NCI-H524 treated with DMSO at 0.1 percent for 48 hours (cell line): ENCODE results near the gene FOXE3.

ENCODE experiments used
- DNase-seq: peaks from one replicate; lab custom pipeline; 2025; lab: John Stamatoyannopoulos, UW

FOXE3 gene

GRCh38 chr1:47415728-47416318, at the start of gene FOXE3:
Gene FOXE3, plus strand, starts transcription at chr1:47416285. Its CDS starts 31 bp downstream, at chr1:47416316.
- DNase-seq, result no peak

DNA sequence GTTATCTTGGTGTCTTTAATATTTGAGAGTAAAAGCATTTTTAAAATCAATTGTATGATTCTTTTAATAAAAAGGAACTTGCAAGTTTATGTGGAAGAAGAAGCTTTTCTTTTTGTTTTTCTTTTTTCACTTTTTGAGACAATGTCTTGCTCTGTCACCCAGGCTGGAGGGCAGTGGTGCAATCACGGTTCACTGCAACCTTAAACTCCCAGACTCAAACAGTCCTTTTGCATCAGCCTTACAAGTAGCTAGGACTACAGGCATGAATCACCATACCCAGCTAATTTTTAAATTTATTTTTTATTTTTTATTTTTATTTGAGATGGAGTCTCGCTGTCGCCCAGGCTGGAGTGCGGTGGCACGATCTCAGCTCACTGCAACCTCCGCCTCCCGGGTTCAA, 48.4 kb upstream of the FOXE3 start:
- no peak for DNase-seq

DNA sequence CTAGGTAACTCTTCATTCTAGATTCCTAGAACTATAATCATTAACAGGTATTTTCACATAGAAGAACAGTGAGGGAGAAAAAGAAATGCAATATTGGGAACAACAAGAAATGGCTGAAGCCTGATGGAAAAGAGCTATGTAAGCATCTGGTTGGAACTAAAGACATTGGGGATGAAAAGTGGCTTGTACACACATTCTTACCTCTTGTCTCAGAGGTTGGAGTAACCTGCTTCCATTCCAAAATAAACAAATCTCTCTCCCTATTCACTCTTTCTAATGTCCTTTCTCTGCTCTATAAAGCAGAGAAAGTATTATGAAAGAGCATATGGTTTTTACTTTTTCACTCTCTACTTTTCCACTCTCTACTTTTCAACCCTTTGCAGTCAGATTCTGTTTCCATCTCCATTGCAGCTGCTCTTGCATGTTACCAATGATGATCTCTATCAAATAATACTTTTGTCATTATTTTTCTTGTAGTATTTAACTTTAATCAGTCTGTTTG, 45.0 kb upstream of the FOXE3 start:
- DNase-seq, result no peak

DNA sequence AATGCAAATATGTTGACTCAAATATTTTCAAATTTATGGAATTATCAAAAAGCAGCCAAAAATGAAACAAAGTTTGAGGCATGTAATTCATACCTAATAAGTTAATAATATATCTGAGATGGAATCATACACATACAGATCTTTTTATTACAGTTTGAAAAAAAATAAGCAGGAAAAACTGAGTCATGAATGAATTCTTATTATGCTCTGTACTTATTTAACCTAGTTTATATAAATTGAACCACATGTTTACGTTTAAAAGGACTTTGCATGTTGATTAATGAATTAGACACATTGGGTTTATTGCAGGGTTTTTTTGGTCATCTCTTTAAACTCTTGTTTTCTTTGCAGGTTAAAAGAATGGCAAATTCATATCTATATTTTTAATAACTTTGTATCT, 41.6 kb upstream of the FOXE3 start:
- no peak for DNase-seq

DNA sequence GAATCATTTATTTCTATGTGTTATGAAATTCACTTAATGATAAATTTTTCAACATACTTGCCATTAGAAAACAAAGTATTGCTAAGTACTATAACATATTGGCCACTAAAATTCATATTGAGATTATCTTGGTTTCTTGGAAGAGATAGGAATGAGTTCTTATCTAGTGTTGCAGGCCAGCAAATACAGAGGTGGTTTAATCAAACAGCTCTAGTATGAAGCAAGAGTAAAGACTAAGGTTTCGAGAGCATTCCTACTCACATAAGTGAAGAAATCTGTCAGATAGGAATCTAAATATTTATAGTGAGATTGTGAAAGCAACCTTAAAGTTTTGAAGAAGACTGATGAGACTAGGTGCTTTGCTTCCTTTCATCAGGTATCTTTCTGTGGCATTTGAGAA, 37.9 kb upstream of the FOXE3 start:
- no peak for DNase-seq

- no peak for DNase-seq
Observed at GRCh38 chr1:47380699-47381098, 35.4 kb upstream of the FOXE3 start.

DNA sequence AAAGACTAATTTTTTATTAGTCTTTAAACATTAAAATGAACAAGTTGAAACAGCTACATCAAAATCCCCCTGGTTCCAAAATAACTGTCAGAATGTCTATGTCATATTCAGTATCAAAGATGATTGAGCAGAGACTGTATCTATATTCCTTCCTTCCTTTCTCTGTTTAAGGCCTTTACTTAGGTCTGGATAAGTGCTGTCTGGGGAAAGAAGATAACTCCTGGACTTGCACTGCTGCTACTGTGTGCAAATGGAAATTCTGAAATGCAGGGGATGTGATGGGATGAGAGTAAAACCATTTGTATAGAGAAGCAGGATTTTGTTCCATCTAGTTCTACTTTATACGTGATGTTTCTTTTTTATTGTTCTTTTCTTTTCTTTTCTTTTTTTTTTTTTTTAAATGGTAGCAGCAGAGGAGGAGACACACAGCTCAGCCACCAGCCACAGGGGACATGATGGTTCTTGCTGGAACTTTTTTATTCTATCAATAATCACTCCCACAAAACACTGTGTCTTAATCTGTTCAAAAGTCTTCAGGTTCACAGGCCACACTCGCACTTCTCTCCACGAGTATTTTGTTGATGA, 33.6 kb upstream of the FOXE3 start:
- no peak for DNase-seq

DNA sequence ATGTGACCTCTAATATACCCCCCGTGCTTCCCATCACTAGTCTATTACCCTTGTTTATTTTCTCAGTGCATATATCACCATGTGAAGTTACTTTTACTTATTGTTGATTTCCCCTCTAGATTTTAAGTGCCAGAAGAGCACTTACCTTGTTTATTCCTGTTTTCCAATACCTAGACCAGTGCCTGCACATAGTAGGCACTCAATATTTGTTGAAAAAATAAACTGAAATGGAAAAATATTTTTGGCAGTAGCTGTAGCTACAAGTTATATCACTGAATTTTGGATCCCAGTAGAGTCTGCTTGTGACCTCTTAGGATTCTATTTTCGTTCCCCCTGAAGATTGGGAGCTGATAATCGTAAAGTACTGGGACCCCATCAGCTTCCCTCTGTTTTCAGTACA, 32.0 kb upstream of the FOXE3 start:
- no peak for DNase-seq

GRCh38 chr1:47385020-47385419, 31.1 kb upstream of the FOXE3 start:
- no peak for DNase-seq

DNA sequence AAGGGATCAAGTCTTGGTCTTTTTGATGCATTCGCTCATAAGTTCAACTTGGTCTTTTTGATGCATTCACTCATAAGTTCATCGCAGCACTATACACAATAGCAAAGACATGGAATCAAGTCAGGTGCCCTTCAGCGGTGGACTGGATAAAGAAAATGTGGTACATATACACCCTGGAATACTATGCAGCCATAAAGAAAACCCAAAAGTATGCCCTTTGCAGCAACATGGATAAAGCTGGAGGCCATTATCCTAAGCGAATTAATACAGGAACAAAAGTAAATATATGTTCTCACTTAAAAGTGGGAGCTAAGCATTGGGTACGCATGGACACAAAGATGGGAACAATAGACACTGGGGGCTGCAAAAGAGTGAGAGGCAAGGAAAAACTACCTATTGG, 29.8 kb upstream of the FOXE3 start:
- DNase-seq, result no peak

DNA sequence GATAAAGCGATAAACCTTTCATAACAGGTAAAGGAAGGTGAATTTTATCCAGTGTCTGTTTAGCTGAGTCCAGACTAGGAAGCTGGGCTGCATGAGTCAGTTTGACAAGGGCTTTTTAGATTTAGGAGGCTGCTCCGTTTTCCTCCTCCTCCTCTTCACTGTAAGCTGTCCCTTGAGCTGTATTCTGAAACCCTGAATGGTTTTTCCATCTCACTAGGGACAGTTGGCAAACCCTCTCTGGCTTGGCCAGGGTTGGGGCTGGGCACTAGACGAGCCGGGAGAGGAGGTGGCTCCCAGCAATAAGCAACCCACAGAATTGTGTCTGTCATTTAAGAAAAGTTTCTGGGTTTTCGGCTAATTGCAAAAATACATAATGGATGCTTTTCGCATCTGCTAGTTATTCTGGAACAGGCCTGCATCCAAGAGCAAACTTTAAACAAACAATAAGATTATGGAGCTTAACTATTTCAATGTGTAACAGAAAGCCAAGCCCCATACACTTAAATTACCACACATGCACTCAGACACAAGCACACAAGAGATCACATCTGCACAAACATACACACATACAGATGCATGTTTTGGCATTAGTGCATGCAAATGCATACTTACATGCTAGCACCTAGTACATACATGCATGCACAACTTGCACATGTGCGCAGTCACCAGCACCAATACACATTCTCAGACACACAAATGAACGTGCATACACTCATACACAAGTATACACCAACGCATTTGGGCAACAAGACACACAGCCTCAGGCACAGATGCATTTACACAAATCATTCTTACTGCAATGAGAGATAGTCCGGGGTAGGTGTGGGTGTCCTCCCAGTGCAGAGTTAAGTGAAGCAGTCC, 27.8 kb upstream of the FOXE3 start:
- DNase-seq, result no peak

DNA sequence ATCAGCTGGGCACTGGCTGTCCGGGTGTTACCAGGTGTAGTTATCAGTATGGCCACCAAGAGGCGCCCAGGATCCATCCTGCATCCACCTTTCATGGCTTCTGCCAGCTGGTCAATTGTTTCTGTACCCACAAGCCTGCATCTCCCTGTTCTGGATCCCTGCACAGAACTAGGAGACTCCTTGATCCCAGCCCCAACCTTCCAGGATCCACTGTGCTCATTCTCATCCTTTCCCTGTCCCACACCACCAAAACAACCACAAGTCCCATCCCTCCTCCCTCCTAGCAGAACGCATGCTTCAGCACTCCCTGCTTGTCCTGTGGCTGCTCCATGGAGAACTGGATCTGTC, 27.2 kb upstream of the FOXE3 start:
- DNase-seq, result no peak

GRCh38 chr1:47389731-47390130, 26.4 kb upstream of the FOXE3 start:
- DNase-seq, result no peak

DNA sequence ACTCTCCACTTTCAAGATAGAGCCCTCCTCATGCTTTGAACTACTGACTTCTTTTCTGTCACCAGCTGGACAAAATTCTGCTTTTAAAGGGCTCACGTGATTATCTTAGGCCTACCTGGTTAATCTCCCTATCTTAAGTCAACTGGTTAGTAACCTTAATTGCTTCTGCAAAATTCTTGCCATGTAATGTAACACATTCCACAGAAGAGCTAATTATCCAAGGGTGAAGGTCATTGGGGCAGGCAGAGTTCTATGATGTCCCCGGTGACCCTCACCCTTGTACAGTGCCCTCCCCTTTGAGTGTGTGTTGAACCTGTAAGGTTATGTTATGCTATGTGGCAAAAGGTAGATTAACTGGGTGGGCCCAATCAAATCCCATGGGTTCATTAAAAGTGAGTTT, 25.2 kb upstream of the FOXE3 start:
- no peak for DNase-seq

DNA sequence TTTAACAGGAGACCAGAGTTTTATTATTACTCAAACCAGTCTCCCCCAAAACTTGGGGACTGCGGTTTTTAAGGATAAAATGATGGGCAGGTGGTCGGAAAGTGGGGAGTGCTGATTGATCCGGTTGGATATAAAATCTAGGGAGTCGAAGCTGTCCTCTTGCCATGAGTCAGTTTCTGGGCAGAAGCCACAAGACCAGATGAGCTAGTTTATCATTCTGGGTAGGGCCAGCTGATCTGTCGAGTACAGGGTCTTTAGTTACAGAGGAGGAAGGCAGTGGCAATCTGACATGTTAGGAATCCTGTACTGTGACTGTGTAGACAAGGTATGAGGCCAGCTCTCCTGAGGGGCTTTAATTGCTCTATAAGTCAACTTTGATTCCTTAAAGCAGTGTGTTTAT, 22.9 kb upstream of the FOXE3 start:
- no peak for DNase-seq

- DNase-seq, result no peak
Observed at GRCh38 chr1:47395433-47395832, 20.7 kb upstream of the FOXE3 start.

- no peak for DNase-seq
Observed at GRCh38 chr1:47396671-47397196, 19.4 kb upstream of the FOXE3 start.

DNA sequence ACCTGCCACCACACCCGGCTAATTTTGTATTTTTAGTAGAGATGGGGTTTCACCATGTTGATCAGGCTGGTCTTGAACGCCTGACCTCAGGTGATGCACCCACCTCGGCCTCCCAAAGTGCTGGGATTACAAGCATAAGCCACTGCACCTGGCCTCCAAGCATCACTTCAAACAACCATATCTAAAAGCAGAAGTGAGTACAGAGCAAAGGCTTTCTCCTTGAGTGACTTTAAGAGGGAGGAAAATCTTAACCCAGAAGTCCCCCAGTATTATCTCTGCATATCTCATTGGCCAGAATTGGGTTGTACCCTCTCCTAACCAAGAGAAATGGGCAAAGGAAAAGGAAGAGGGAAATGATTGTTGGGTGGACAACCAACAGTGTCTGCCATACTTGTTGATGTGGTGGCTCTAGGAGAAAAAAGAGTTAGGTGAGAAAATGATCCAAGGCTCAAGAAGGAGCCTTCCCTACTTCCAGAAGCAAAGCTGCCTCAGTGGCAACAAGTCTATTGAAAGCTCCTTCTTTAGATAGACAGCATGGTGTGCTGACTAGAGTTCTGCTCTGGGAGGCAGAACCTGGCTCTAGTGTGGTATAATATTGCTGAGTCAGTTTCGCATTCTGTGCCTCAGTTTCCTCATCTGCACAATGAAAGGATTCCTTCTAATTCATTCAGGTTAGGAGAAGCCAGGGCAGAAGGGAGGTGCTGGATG, 16.8 kb upstream of the FOXE3 start:
- no peak for DNase-seq

- no peak for DNase-seq
Observed at GRCh38 chr1:47399846-47400155, 16.3 kb upstream of the FOXE3 start.

DNA sequence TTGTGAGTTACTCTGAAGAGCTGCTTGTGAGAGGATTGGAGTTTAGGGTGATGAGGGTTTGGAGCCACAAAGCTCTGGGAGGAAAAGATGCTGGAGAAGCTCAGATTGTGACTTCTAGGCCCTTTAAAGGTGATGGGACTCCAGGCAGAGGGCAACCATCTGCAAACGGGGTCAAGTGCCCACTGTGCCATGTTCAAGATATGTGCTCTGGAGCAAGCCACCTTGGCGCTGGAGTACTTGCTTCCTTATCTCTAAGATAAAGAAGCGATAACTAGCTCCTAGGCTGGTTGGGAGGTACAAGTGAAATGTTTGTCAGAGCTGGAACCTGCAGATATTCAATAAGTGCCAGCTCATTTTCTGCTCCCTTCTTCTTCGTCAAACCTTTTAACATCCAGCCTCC, 14.3 kb upstream of the FOXE3 start:
- no peak for DNase-seq

GRCh38 chr1:47402591-47402990, 13.5 kb upstream of the FOXE3 start:
- DNase-seq, result no peak

- DNase-seq, result no peak
Observed at GRCh38 chr1:47403321-47403910, 12.7 kb upstream of the FOXE3 start.
